H1 (cell line): ENCODE measurements around the gene NPY5R. TPM values are rescaled to one million over a fixed set of nuclear protein-coding genes. Genes with fewer than 3 reads are reported as not detected.

ENCODE experiments used
- CTCF ChIA-PET: fragments of 300-600 bp; sonication (Branson Sonifier 250); formaldehyde crosslinking; loops from one replicate; lab custom pipeline; 2021; ENCODE audit not compliant: partially characterized antibody; lab: Charles Lee
- POLR2A ChIA-PET: fragments of 300-600 bp; sonication (Branson Sonifier 250); formaldehyde crosslinking; loops from one replicate; lab custom pipeline; 2021; ENCODE audit warnings: inconsistent platforms; ENCODE audit not compliant: partially characterized antibody; lab: Charles Lee
- DNase-seq, 2 experiments: peaks; one replicate each; pipeline versions ENCODE4 v3.0.0 to v3.0.0-alpha.2; 2010 to 2022; ENCODE audit warnings: low spot score in 2 of 2, low read depth in 1 of 2, mixed read lengths in 1 of 2
- FAIRE-seq: peaks from 2 replicates; lab custom pipeline; 2011; peaks lifted over from hg19 to GRCh38; lab: Jason Lieb, UNC
- H2AFZ ChIP-seq: 2 replicates; pipeline ENCODE4 v1.8.1; 2012; ENCODE audit warnings: low read length, inconsistent platforms
- H2AK5ac ChIP-seq: 2 replicates; pipeline ENCODE4 v1.6.1; 2013; ENCODE audit warnings: low read depth, low read length
- H2BK120ac ChIP-seq: replicated peaks from 2 replicates; pipeline ENCODE3; 2013; ENCODE audit warnings: low read depth, low read length, inconsistent platforms
- H2BK12ac ChIP-seq: 2 replicates; pipeline ENCODE4 v1.6.1; 2013; ENCODE audit warnings: low read depth, low read length
- H2BK15ac ChIP-seq: 2 replicates; pipeline ENCODE4 v1.6.1; 2013; ENCODE audit warnings: low read length
- H2BK20ac ChIP-seq: 2 replicates; pipeline ENCODE4 v1.6.1; 2013; ENCODE audit warnings: low read length
- H2BK5ac ChIP-seq: 2 replicates; pipeline ENCODE4 v1.6.1; 2013; ENCODE audit warnings: low read depth, low read length
- H3K14ac ChIP-seq: 2 replicates; pipeline ENCODE4 v1.6.1; 2013; ENCODE audit warnings: inconsistent platforms; ENCODE audit not compliant: insufficient read length
- H3K18ac ChIP-seq: 2 replicates; pipeline ENCODE4 v1.6.1; 2013; ENCODE audit warnings: low read length; ENCODE audit errors: extremely low read depth
- H3K23ac ChIP-seq: 2 replicates; pipeline ENCODE4 v1.6.1; 2013; ENCODE audit warnings: inconsistent platforms; ENCODE audit not compliant: insufficient read length
- H3K23me2 ChIP-seq: 2 replicates; pipeline ENCODE4 v1.6.1; 2013; ENCODE audit warnings: low read depth, low read length
- H3K27ac ChIP-seq: 2 replicates; pipeline ENCODE4 v1.6.1; 2011; ENCODE audit warnings: low read depth, low read length, inconsistent platforms
- H3K27me3 ChIP-seq, 4 experiments: replicated peaks in 1 of 4; 1 replicate in 1 of 4; 2 replicates in 3 of 4; pipeline versions ENCODE4 v1.6.1 to v1.8.1; 2011 to 2013; ENCODE audit warnings: low read length in 3 of 4, mild to moderate bottlenecking in 3 of 4, inconsistent platforms in 2 of 4, mixed read lengths in 2 of 4, moderate library complexity in 1 of 4; ENCODE audit not compliant: control insufficient read depth in 3 of 4, insufficient read depth in 3 of 4; ENCODE audit errors: extremely low read depth in 1 of 4
- H3K36me3 ChIP-seq, 4 experiments: 2 replicates each; pipeline versions ENCODE4 v1.6.1 to v1.8.1; 2011 to 2013; ENCODE audit warnings: mild to moderate bottlenecking in 4 of 4, low read length in 3 of 4, moderate library complexity in 2 of 4, control low read depth in 1 of 4, inconsistent platforms in 1 of 4; ENCODE audit not compliant: insufficient read depth in 4 of 4, control insufficient read depth in 2 of 4
- H3K4ac ChIP-seq: replicated peaks from 2 replicates; pipeline ENCODE3; 2013; ENCODE audit warnings: low read length, low read depth, mixed read lengths, inconsistent platforms; ENCODE audit not compliant: insufficient read length
- H3K4me1 ChIP-seq, 4 experiments: replicated peaks in 1 of 4; 1 replicate in 1 of 4; 2 replicates in 3 of 4; pipeline versions ENCODE4 v1.6.1 to v1.8.1; 2011 to 2013; ENCODE audit warnings: low read length in 3 of 4, inconsistent platforms in 2 of 4, mixed read lengths in 1 of 4; ENCODE audit not compliant: insufficient read depth in 4 of 4, control insufficient read depth in 3 of 4
- H3K4me2 ChIP-seq, 2 experiments: 2 replicates each; pipeline versions ENCODE4 v1.6.1 to v1.8.1; 2011 to 2013; ENCODE audit warnings: low read depth in 2 of 2, low read length in 2 of 2, control low read depth in 1 of 2, inconsistent platforms in 1 of 2, mild to moderate bottlenecking in 1 of 2; ENCODE audit not compliant: insufficient read depth in 1 of 2
- H3K4me3 ChIP-seq, 4 experiments: fragments of 200-600, 300-600 bp in 1 of 4; sonication (generic), shearing (Covaris generic), sonication (Bioruptor Twin) in 1 of 4; 2 replicates each; pipeline versions ENCODE4 v1.5.1 to v1.8.1; 2011 to 2016; ENCODE audit warnings: low read length in 4 of 4, low read depth in 3 of 4, control low read depth in 2 of 4, inconsistent platforms in 2 of 4, mild to moderate bottlenecking in 2 of 4, mixed read lengths in 1 of 4, moderate library complexity in 1 of 4; ENCODE audit not compliant: insufficient read depth in 2 of 4; ENCODE audit errors: extremely low read depth in 1 of 4
- H3K56ac ChIP-seq: replicated peaks from 2 replicates; pipeline ENCODE3; 2013; ENCODE audit warnings: low read depth, mild to moderate bottlenecking, mixed read lengths, low read length, inconsistent platforms; ENCODE audit not compliant: insufficient read length
- H3K79me1 ChIP-seq: 2 replicates; pipeline ENCODE4 v1.6.1; 2013; ENCODE audit warnings: low read depth, low read length, control low read depth
- H3K79me2 ChIP-seq, 2 experiments: 2 replicates each; pipeline versions ENCODE4 v1.6.1 to v1.8.1; 2012 to 2013; ENCODE audit warnings: low read length in 2 of 2, mild to moderate bottlenecking in 2 of 2, inconsistent platforms in 1 of 2; ENCODE audit not compliant: insufficient read depth in 2 of 2, control insufficient read depth in 1 of 2
- H3K9ac ChIP-seq, 4 experiments: replicated peaks in 1 of 4; 1 replicate in 1 of 4; 2 replicates in 3 of 4; pipeline versions ENCODE4 v1.6.1 to v1.8.1; 2011 to 2013; ENCODE audit warnings: low read depth in 3 of 4, low read length in 3 of 4, control low read depth in 2 of 4, mild to moderate bottlenecking in 2 of 4, moderate library complexity in 2 of 4, inconsistent platforms in 1 of 4; ENCODE audit errors: extremely low read depth in 1 of 4
- H3K9me3 ChIP-seq, 2 experiments: 2 replicates each; pipeline versions ENCODE4 v1.6.1 to v1.8.1; 2012 to 2013; ENCODE audit warnings: mild to moderate bottlenecking in 2 of 2, moderate library complexity in 2 of 2, control low read depth in 1 of 2, inconsistent platforms in 1 of 2, low read depth in 1 of 2, low read length in 1 of 2, mixed read lengths in 1 of 2; ENCODE audit not compliant: insufficient read depth in 2 of 2
- H4K20me1 ChIP-seq, 2 experiments: replicated peaks in 1 of 2; 2 replicates each; pipeline versions ENCODE3 to v1.8.1; 2011 to 2013; ENCODE audit warnings: inconsistent platforms in 2 of 2, low read length in 2 of 2, mild to moderate bottlenecking in 1 of 2; ENCODE audit not compliant: insufficient read depth in 2 of 2, control insufficient read depth in 1 of 2
- H4K5ac ChIP-seq: 2 replicates; pipeline ENCODE4 v1.6.1; 2013; ENCODE audit warnings: low read length, low read depth, mixed read lengths, inconsistent platforms; ENCODE audit not compliant: insufficient read length
- H4K8ac ChIP-seq: 2 replicates; pipeline ENCODE4 v1.8.0; 2013; ENCODE audit warnings: mild to moderate bottlenecking, moderate library complexity, low read length, inconsistent platforms; ENCODE audit not compliant: insufficient read depth; ENCODE audit errors: extremely low read depth
- H4K91ac ChIP-seq: replicated peaks from 2 replicates; pipeline ENCODE3; 2013; ENCODE audit warnings: low read length, mixed read lengths, inconsistent platforms; ENCODE audit not compliant: insufficient read length
- ATF2 ChIP-seq: IDR thresholded peaks from 2 replicates; pipeline ENCODE4 v1.6.1; 2012; ENCODE audit warnings: low read length, inconsistent platforms
- EGR1 ChIP-seq: IDR thresholded peaks from 2 replicates; pipeline ENCODE4 v1.6.1; 2011; ENCODE audit warnings: low read depth, low read length, borderline replicate concordance
- NRF1 ChIP-seq: IDR thresholded peaks from 2 replicates; pipeline ENCODE4 v1.6.1; 2011; ENCODE audit warnings: mild to moderate bottlenecking, low read depth, low read length, improper control_type of control experiment
- TAF7 ChIP-seq: optimal IDR thresholded peaks from 2 replicates; pipeline ENCODE3; 2011; ENCODE audit warnings: low read depth, mild to moderate bottlenecking, inconsistent platforms, low read length, moderate library complexity, borderline replicate concordance
- WGBS, 2 experiments: shearing (Covaris generic) in 1 of 2; methylation state at CpG; one replicate each; pipeline versions ENCODE4 v1.1.6 to v1.1.7; 2013 to 2015; ENCODE audit warnings: low lambda C conversion rate in 2 of 2, mixed read lengths in 2 of 2, inconsistent platforms in 1 of 2, low coverage in 1 of 2, missing lambda C conversion rate in 1 of 2; ENCODE audit not compliant: insufficient replicate concordance in 2 of 2, insufficient coverage in 1 of 2, insufficient read length in 1 of 2; ENCODE audit errors: extremely low coverage in 1 of 2, missing lambda C conversion rate in 1 of 2; 5-methylcytosine and 5-hydroxymethylcytosine counted together
- polyA plus RNA-seq, 7 experiments: library from polyadenylated mRNA; depleted of rRNA in 3 of 7; stranded (reverse) in 5 of 7; unstranded in 2 of 7; fragments of >200 nt in 5 of 7; fragments of 200-250 nt in 2 of 7; gene quantifications; 1 replicate in 5 of 7; 2 replicates in 1 of 7; 4 replicates in 1 of 7; pipeline versions ENCODE4 v1.2.1 to v1.2.3, GENCODE V29; 2011 to 2013; ENCODE audit warnings: missing spikeins in 2 of 7, mixed read lengths in 2 of 7
- total RNA-seq: library from RNA; stranded (reverse); fragmentation: NEBNext Ultra II Directional; extraction: Animal tissue kit (Norgen Biotek cat#: 25700); gene quantifications from 2 replicates; pipeline ENCODE4 v1.2.1, GENCODE V29; 2021

The NPY5R gene
- total and polyA plus RNA-seq, 2 of the 8 experiments (the other 6 are each of a cell fraction or from before 2014, with no cell fraction given): 1.5 to 1.9 TPM

- FAIRE-seq (no peak), DNase-seq (no peak)
- Histone ChIP-seq H4K20me1 (no peaks in the 10 kb centered on the region), H3K9me3 (no peaks in the 10 kb centered on the region), H3K14ac (no peak overlapping the region), H3K23ac (no peak overlapping the region), H3K4ac (no peak overlapping the region), H2BK12ac (no peak overlapping the region), H3K36me3 (no peaks in the 10 kb centered on the region), H3K79me1 (no peaks in the 10 kb centered on the region), H3K4me2 (no peak overlapping the region), H3K9ac (no peak overlapping the region), H3K56ac (no peak overlapping the region), H2BK20ac (no peak overlapping the region), H4K8ac (no peak overlapping the region), H4K5ac (no peak overlapping the region), H3K18ac (no peak overlapping the region), H3K27me3 (no peaks in the 10 kb centered on the region), H2BK15ac (no peak overlapping the region), H2AK5ac (no peak overlapping the region), H3K4me3 (no peak overlapping the region), H2BK5ac (no peak overlapping the region), H3K4me1 (no peaks in the 10 kb centered on the region), H3K23me2 (no peaks in the 10 kb centered on the region), H2AFZ (no peak overlapping the region), H3K27ac (no peak overlapping the region), H4K91ac (no peak overlapping the region), H2BK120ac (no peak overlapping the region), H3K79me2 (no peaks in the 10 kb centered on the region)
- TF ChIP-seq NRF1: no peak
- no peak for TF ChIP-seq ATF2
- TF ChIP-seq TAF7: no peak
- TF ChIP-seq EGR1: no peak
- WGBS, 2 experiments: 90% methylated on average over 3 of the region's 3 CpGs; no CpG with 5 or more reads in 1 of the 2 experiments
- CTCF ChIA-PET: interaction anchor here (0.8 to 0.9 kb wide), 3 partner anchors 37 to 105 kb away, joined by 3 read pairs; partner anchors contain the start of gene NPY1R
- POLR2A ChIA-PET: no interaction called here
Measured at GRCh38 chr4:163295138-163295537, 48.6 kb upstream of the NPY5R start.
